GM21526 (cell line): ENCODE measurements around the gene OLFML2A.

Experiments used
- ATAC-seq: cut with Tn5 transposase; IDR thresholded peaks from one replicate; pipeline ENCODE4 v1.9.1; 2021; ENCODE audit warnings: moderate library complexity; ENCODE audit not compliant: unreplicated experiment, low FRiP score

The OLFML2A gene

DNA sequence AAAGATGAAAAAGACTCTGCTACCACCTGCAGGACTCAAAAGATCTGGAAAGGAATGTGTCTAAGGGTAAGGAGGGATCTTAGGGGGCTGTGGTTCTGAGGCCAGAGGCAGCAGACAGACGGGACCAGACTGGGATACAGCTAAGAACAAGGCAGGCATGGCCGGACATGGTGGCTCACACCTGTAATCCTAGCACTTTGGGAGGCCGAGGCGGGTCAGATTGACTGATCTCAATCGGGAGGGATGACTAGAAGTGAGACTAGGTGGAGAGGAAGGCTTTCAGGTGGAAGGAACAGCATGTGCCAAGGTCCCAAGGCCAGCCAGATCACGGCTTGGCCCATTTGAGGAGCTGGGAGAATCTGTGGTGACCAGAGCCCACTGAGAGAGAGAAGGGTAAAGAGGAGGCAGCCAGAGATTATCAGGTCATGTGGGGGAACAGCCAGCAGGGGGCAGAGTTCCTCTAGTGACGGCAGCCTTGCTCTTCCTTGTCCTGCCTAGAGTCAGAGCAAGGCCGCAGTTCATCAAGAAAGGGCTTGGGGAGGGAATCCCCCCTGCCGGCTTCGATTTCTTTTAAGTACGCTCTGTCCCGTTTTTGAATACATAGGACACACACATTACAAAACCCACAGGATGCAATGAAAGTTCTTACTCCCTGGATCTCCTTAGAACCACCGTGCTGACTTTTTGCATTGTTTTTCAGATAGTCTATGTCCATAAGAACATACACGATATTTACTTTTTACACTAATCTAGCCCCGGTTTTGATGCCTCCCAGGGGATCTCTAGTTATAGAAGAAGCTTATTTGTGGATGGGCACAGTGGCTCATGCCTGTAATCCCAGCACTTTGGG lies 2.6 kb upstream of the OLFML2A start:
- ATAC-seq: peak; percentile 32

GRCh38 chr9:124776618-124776953 lies 347 bp upstream of the OLFML2A start:
- no peak for ATAC-seq

DNA sequence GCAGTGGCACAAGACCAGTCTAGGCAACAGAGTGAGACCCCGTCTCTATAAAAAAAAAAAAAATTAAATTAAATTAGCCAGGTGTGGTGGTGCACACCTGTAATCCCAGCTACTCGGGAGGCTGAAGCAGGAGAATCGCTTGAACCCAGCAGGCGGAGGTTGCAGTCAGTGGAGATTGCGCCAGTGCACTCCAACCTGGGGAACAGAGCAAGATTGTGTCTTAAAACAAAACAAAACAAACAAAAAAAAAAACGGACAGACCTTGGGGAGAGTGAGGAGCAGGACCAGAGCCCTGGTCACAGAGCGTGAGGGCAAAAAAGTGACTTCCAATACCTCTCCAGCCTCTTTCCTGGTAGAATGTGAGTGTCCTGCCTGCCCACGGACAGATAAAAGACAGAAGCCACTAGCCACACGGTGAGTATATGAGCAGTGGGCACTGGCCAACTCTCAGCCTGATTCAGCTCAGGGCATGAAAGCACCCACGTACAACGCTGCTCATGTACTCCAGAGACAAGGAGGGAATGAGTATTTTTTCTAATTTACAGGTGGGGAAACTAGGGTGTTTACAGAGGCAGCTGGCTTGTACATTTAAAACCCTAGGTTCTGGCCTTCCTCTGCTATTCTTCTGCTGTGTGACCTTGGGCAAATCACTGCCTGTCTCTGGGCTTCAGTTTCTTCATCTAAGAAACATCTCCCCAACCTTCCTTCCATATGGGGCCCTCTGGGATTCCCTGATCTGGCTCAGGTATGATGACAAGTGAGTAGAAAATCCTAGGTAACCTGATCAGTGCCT lies 1.8 kb downstream of the OLFML2A start:
- ATAC-seq: no peak

- no peak for ATAC-seq
These were observed 2.6 kb downstream of the OLFML2A start for GRCh38 chr9:124779368-124780059.

GRCh38 chr9:124780060-124780756 lies 3.3 kb downstream of the OLFML2A start:
- ATAC-seq: no peak

GRCh38 chr9:124780757-124781151 lies 3.8 kb downstream of the OLFML2A start:
- ATAC-seq: no peak

DNA sequence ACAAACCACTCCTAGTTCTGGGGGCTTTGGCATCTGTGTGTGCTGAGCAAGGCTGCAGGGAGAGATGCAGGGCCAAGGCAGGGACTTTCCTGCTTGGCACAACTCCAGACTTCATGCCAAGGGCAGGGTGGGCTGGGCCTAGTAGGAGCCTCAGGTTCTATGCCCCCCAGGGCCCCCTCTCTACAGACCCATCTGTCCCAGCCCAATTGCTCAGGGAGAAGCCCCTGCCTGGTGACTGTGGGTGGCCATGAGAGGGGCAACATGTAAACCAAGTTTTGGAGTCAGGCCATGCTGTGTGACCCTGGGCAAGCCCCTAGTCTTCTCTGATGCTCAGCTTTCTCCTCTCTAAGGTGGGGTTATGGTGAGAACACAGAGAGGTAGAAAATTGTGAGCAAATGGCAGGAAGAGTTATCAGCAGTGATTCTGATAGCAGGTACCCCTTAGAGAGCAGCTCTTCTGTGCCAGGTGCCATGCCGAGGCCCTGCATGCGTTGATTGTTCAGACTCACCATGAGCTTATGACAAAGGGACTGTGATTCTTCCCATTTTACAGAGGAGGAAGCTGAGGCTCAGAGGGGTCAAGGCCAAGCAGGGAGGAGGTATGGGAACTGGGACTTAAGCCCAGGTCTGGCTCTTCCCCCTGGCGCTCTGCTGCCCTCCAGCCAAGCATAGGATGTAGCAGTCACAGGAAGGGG lies 5.2 kb downstream of the OLFML2A start:
- no peak for ATAC-seq

DNA sequence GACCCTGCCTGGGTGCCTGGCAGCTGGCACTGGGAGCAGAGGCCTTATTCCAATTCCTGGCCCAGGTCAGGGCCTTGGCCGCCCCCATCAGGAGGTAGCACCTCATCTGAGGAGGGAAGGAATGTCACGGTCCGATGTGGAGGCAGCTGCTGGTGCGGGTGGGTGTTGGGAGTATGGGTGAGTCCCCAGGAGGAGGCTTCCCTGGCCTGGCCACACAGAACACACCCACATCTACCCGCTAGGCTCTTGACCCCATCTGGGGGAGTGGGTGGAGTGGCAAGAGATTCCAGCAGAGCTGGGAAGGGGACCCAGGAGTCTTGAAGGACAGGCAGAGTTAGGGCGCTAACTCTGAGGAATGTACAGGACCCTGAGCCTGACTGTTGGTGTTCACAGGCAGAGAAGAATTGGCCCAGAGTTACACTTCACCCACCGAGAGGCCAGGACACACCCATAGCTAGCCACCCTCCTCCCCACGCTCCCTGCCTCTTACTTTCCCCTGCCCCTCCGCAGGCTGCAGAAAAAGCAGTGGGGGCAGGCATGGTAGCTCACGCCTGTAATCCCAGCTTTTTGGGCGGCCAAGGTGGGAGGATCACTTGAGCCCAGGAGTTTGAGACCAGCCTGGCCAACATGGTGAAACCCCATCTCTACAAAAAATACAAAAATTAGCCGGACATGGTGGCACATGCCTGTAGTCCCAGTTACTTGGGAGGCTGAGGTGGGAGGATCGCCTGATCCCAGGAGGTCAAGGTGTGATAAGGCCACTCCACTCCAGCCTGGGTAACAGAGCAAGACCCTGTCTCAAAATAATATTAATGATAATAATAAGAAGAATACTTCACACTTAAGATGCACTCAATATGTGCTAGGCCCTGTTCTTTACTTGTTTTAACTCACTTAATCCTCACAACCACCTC lies 6.0 kb downstream of the OLFML2A start:
- ATAC-seq: no peak

DNA sequence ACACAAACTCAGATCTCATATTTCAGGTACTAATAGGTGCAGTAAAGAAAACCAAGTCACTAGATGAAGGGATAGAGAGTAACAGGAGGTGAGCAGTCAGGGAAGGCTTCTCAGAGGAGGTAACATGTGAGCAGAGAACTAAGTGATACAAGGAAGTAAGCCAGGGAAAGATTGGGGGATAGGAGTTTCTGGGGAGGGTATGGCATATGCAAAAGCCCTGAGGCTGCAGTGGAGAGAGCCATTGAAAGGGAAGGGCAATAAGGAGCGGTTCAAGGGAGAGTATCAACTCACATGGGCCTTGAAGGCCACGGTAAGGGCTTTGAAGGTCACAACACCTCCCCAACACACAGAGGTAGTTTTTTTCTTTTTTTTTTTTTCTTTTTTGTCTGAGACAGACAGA lies 6.9 kb downstream of the OLFML2A start:
- no peak for ATAC-seq

GRCh38 chr9:124784509-124784908 lies 7.6 kb downstream of the OLFML2A start:
- no peak for ATAC-seq

GRCh38 chr9:124786881-124787573 lies 10.1 kb downstream of the OLFML2A start:
- ATAC-seq: no peak

GRCh38 chr9:124788542-124789217 lies 11.7 kb downstream of the OLFML2A start:
- no peak for ATAC-seq

- no peak for ATAC-seq
These were observed 12.6 kb downstream of the OLFML2A start for GRCh38 chr9:124789531-124789930.

DNA sequence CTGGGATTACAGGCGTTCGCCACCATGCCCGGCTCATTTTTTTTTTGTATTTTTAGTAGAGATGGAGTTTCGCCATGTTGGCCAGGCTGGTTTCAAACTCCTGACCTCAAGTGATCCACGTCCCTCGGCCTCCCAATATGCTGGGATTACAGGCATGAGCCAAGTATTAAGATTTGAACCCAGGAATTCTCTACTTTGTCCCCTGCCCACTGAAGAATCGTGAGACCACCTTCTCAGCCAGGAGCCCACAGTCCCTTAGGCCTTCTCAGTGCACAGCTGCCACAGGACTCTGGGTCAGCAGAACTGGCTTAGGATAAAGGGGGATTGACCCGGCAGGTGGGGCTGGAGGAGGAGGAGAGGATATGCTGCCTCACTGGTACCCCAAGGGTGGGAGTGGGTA lies 13.4 kb downstream of the OLFML2A start:
- ATAC-seq: no peak

- no peak for ATAC-seq
These were observed 14.0 kb downstream of the OLFML2A start for GRCh38 chr9:124790801-124791505.

- no peak for ATAC-seq
These were observed 15.5 kb downstream of the OLFML2A start for GRCh38 chr9:124792257-124793014.
